ENCODE measurements around the gene PSME1.

DNA sequence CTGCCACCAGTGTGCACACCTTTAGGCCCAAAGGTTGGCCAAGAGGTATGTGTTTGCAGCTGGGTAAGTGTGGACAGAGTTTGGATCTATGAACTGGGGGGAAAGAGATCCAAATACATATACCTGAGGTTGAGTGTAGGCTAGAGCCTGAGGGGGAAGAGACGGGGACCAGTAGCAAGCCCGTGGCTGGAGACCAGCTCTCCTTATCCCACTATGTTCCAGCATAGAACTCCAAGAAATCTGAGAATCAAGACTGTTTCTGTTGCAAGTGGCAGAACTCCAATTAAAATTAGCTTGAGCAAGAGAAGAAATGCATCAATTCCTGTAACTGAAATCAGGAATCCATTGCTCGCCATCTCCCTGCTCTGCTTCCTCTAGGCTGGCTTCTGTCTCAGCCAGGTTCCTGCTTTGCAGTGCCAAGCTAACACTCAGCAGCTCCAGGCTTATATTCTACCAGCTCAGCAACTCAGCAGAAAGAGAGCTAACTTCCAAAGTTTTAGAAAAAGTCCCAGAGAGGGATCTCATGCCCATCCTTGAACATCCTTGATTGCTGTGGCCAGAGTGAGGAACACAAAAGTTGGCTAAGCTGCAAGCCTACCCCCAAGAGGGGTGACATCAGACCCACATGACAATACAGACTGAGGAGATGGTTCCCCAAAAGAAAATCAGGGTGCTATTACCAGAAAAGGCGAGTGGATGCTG lies 43.3 kb upstream of the PSME1 start:
- TF ChIP-seq, protein P1, sequence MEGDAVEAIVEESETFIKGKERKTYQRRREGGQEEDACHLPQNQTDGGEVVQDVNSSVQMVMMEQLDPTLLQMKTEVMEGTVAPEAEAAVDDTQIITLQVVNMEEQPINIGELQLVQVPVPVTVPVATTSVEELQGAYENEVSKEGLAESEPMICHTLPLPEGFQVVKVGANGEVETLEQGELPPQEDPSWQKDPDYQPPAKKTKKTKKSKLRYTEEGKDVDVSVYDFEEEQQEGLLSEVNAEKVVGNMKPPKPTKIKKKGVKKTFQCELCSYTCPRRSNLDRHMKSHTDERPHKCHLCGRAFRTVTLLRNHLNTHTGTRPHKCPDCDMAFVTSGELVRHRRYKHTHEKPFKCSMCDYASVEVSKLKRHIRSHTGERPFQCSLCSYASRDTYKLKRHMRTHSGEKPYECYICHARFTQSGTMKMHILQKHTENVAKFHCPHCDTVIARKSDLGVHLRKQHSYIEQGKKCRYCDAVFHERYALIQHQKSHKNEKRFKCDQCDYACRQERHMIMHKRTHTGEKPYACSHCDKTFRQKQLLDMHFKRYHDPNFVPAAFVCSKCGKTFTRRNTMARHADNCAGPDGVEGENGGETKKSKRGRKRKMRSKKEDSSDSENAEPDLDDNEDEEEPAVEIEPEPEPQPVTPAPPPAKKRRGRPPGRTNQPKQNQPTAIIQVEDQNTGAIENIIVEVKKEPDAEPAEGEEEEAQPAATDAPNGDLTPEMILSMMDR (optimal IDR thresholded peaks at IDR 0.05 in 1 of 3, IDR thresholded peaks at IDR 0.05 in 1 of 3, conservative IDR thresholded peaks at IDR 0.05 in 1 of 3; ENCODE audit: extremely low read depth in 1 of 3, insufficient read depth in 2 of 3, low read length in 3 of 3): no peak
- no peak for TF ChIP-seq EZH2 (IDR thresholded peaks at IDR 0.05; ENCODE audit: low read length)

Measured in keratinocyte (primary cell).